K562 (cell line): ENCODE measurements around the gene SLC4A2. TPM values are rescaled to one million over a fixed set of nuclear protein-coding genes. Genes with fewer than 3 reads are reported as not detected.

Experiments
- CREB3 ChIP-seq: fragments of 450-650 bp; conservative IDR thresholded peaks from 2 replicates; pipeline ENCODE4 v1.6.1; 2016; ENCODE audit warnings: missing genetic modification characterization, low read depth, mild to moderate bottlenecking, missing compliant biosample characterization, moderate library complexity
- MTA2 ChIP-seq: fragments of 450-650 bp; IDR thresholded peaks from 2 replicates; pipeline ENCODE4 v1.6.1; 2016; ENCODE audit warnings: low read depth
- NR4A1 ChIP-seq, 2 experiments: fragments of 250-450 bp in 1 of 2; fragments of 450-650 bp in 1 of 2; sonication (Bioruptor Pico) in 1 of 2; IDR thresholded peaks; 2 replicates each; pipeline versions ENCODE4 v1.4.0 to v1.6.1; 2016 to 2020; ENCODE audit warnings: mild to moderate bottlenecking in 2 of 2, missing compliant biosample characterization in 1 of 2, missing genetic modification characterization in 1 of 2, moderate library complexity in 1 of 2
- POLR2H ChIP-seq: IDR thresholded peaks from 2 replicates; pipeline ENCODE4 v1.6.1; 2016; ENCODE audit warnings: missing genetic modification characterization, low read depth, mild to moderate bottlenecking, control low read depth, missing compliant biosample characterization, moderate library complexity
- SRF ChIP-seq, 2 experiments: fragments of 250-450, 450-650 bp in 1 of 2; sonication (Bioruptor Pico) in 1 of 2; sonication (generic) in 1 of 2; formaldehyde crosslinking; IDR thresholded peaks; 2 replicates each; pipeline versions ENCODE4 v1.5.0 to v1.5.1; 2020 to 2022; ENCODE audit warnings: mild to moderate bottlenecking in 1 of 2, missing genetic modification reagents in 1 of 2
- ZNF3 ChIP-seq: fragments of 250-450 bp; sonication (Bioruptor Pico); IDR thresholded peaks from 2 replicates; pipeline ENCODE4 v1.5.0; 2021; ENCODE audit warnings: mild to moderate bottlenecking, moderate library complexity
- polyA plus RNA-seq, 8 experiments: library from polyadenylated mRNA; depleted of rRNA in 4 of 8; stranded (reverse) in 5 of 8; unstranded in 3 of 8; fragments of >200 nt; fragmentation: Nextera tagmentation in 2 of 8; fragmentation: Illumina TruSeq in 1 of 8; extraction: Ambion mirVana in 2 of 8; extraction: Trizol in 1 of 8; gene quantifications; 2 replicates each; pipeline versions ENCODE4 v1.2.1 to v1.2.3, GENCODE V29; 2011 to 2014; ENCODE audit warnings: inconsistent platforms in 1 of 8, missing spikeins in 1 of 8
- total RNA-seq, 7 experiments: library from RNA; depleted of rRNA in 6 of 7; stranded (reverse); fragments of >200 nt in 6 of 7; fragmentation: Illumina TruSeq in 2 of 7; extraction: Trizol in 2 of 7; gene quantifications; 2 replicates each; pipeline versions ENCODE4 v1.2.1 to v1.2.3, GENCODE V29; 2011 to 2021; ENCODE audit warnings: low replicate concordance in 1 of 7
- TF ChIP-seq, protein P1 (sequence below): IDR thresholded peaks from 2 replicates; pipeline ENCODE4 v1.6.1; 2012; ENCODE audit warnings: low read depth, low read length, improper control_type of control experiment, borderline replicate concordance
- TF ChIP-seq, protein P2 (sequence below): fragments of 250-450 bp; sonication (Bioruptor Pico); IDR thresholded peaks from 2 replicates; pipeline ENCODE4 v1.8.0; 2021; ENCODE audit warnings: moderate library complexity, mild to moderate bottlenecking, inconsistent platforms
- TF ChIP-seq, protein P3 (sequence below): sonication (generic); formaldehyde crosslinking; IDR thresholded peaks from 2 replicates; pipeline ENCODE4 v1.8.0; 2022; ENCODE audit warnings: mild to moderate bottlenecking, missing genetic modification reagents
- TF ChIP-seq, protein P4 (sequence below): sonication (generic); formaldehyde crosslinking; IDR thresholded peaks from 2 replicates; pipeline ENCODE4 v1.8.0; 2022; ENCODE audit warnings: mild to moderate bottlenecking, missing genetic modification reagents
- TF ChIP-seq, protein P5 (sequence below): fragments of 250-450 bp; sonication (Bioruptor Pico); IDR thresholded peaks from 2 replicates; pipeline ENCODE4 v1.4.0; 2020; ENCODE audit warnings: mild to moderate bottlenecking, moderate library complexity

Gene SLC4A2
- total and polyA plus RNA-seq, 9 of the 15 experiments (the other 6 are each of a cell fraction or from before 2014, with no cell fraction given), result 11.4 to 375 (median 130) TPM

- TF ChIP-seq, protein P1, sequence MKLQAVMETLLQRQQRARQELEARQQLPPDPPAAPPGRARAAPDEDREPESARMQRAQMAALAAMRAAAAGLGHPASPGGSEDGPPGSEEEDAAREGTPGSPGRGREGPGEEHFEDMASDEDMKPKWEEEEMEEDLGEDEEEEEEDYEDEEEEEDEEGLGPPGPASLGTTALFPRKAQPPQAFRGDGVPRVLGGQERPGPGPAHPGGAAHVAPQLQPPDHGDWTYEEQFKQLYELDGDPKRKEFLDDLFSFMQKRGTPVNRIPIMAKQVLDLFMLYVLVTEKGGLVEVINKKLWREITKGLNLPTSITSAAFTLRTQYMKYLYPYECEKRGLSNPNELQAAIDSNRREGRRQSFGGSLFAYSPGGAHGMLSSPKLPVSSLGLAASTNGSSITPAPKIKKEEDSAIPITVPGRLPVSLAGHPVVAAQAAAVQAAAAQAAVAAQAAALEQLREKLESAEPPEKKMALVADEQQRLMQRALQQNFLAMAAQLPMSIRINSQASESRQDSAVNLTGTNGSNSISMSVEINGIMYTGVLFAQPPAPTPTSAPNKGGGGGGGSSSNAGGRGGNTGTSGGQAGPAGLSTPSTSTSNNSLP, result peak; percentile 100
- TF ChIP-seq MTA2, result no peak
- TF ChIP-seq ZNF3 (CRISPR knock-in tag), result no peak
- TF ChIP-seq, protein P2, sequence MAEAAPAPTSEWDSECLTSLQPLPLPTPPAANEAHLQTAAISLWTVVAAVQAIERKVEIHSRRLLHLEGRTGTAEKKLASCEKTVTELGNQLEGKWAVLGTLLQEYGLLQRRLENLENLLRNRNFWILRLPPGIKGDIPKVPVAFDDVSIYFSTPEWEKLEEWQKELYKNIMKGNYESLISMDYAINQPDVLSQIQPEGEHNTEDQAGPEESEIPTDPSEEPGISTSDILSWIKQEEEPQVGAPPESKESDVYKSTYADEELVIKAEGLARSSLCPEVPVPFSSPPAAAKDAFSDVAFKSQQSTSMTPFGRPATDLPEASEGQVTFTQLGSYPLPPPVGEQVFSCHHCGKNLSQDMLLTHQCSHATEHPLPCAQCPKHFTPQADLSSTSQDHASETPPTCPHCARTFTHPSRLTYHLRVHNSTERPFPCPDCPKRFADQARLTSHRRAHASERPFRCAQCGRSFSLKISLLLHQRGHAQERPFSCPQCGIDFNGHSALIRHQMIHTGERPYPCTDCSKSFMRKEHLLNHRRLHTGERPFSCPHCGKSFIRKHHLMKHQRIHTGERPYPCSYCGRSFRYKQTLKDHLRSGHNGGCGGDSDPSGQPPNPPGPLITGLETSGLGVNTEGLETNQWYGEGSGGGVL (CRISPR knock-in tag), result no peak
- no peak for TF ChIP-seq NR4A1 (CRISPR knock-in tag; IDR thresholded peaks at IDR 0.05)
- peak; percentile 76 for TF ChIP-seq NR4A1 (tag; IDR thresholded peaks at IDR 0.05)
- TF ChIP-seq, protein P3, sequence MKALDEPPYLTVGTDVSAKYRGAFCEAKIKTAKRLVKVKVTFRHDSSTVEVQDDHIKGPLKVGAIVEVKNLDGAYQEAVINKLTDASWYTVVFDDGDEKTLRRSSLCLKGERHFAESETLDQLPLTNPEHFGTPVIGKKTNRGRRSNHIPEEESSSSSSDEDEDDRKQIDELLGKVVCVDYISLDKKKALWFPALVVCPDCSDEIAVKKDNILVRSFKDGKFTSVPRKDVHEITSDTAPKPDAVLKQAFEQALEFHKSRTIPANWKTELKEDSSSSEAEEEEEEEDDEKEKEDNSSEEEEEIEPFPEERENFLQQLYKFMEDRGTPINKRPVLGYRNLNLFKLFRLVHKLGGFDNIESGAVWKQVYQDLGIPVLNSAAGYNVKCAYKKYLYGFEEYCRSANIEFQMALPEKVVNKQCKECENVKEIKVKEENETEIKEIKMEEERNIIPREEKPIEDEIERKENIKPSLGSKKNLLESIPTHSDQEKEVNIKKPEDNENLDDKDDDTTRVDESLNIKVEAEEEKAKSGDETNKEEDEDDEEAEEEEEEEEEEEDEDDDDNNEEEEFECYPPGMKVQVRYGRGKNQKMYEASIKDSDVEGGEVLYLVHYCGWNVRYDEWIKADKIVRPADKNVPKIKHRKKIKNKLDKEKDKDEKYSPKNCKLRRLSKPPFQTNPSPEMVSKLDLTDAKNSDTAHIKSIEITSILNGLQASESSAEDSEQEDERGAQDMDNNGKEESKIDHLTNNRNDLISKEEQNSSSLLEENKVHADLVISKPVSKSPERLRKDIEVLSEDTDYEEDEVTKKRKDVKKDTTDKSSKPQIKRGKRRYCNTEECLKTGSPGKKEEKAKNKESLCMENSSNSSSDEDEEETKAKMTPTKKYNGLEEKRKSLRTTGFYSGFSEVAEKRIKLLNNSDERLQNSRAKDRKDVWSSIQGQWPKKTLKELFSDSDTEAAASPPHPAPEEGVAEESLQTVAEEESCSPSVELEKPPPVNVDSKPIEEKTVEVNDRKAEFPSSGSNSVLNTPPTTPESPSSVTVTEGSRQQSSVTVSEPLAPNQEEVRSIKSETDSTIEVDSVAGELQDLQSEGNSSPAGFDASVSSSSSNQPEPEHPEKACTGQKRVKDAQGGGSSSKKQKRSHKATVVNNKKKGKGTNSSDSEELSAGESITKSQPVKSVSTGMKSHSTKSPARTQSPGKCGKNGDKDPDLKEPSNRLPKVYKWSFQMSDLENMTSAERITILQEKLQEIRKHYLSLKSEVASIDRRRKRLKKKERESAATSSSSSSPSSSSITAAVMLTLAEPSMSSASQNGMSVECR, result peak; percentile 60
- TF ChIP-seq, protein P4, sequence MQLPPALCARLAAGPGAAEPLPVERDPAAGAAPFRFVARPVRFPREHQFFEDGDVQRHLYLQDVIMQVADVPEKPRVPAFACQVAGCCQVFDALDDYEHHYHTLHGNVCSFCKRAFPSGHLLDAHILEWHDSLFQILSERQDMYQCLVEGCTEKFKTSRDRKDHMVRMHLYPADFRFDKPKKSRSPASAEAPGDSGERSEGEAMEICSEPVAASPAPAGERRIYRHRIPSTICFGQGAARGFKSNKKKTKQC (CRISPR knock-in tag), result peak; percentile 48; the same call in 1 of the 2 replicates
- TF ChIP-seq SRF (CRISPR knock-in tag; IDR thresholded peaks at IDR 0.05), result peak in 1 of 2 experiments; percentile 72; a peak in 2 of 4 replicates
- no peak for TF ChIP-seq POLR2H (tag)
- TF ChIP-seq CREB3 (tag), result peak; percentile 62; the same call in 1 of the 2 replicates
- TF ChIP-seq, protein P5, sequence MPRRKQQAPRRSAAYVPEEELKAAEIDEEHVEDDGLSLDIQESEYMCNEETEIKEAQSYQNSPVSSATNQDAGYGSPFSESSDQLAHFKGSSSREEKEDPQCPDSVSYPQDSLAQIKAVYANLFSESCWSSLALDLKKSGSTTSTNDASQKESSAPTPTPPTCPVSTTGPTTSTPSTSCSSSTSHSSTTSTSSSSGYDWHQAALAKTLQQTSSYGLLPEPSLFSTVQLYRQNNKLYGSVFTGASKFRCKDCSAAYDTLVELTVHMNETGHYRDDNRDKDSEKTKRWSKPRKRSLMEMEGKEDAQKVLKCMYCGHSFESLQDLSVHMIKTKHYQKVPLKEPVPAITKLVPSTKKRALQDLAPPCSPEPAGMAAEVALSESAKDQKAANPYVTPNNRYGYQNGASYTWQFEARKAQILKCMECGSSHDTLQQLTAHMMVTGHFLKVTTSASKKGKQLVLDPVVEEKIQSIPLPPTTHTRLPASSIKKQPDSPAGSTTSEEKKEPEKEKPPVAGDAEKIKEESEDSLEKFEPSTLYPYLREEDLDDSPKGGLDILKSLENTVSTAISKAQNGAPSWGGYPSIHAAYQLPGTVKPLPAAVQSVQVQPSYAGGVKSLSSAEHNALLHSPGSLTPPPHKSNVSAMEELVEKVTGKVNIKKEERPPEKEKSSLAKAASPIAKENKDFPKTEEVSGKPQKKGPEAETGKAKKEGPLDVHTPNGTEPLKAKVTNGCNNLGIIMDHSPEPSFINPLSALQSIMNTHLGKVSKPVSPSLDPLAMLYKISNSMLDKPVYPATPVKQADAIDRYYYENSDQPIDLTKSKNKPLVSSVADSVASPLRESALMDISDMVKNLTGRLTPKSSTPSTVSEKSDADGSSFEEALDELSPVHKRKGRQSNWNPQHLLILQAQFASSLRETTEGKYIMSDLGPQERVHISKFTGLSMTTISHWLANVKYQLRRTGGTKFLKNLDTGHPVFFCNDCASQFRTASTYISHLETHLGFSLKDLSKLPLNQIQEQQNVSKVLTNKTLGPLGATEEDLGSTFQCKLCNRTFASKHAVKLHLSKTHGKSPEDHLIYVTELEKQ (CRISPR knock-in tag), result no peak
Measured at GRCh38 chr7:151028131-151028947, 31.1 kb upstream of the SLC4A2 start, which contains the start of gene ABCB8 (continued).
